ENCODE data around the gene SBNO1. TPM values are rescaled to one million over a fixed set of nuclear protein-coding genes. Genes with fewer than 3 reads are reported as not detected.
"Not testable (repeated sequence)": the region's sequence is repeated elsewhere in the genome, so short reads cannot be mapped to it uniquely, and the experiment has no call there.

The SBNO1 gene
- total RNA-seq, 1 experiment from 2014 or later = 58.6 TPM

- intact Hi-C loops (cut with micrococcal nuclease; ENCODE audit: unreplicated experiment) = no loop called here
- TF ChIP-seq EZH2 (IDR thresholded peaks at IDR 0.05; ENCODE audit: borderline replicate concordance, low read depth, low read length, poor library complexity, severe bottlenecking) = no peak
- no peak for TF ChIP-seq CTCF (conservative IDR thresholded peaks at IDR 0.05; ENCODE audit: low read depth, low read length)
- H3K27ac ChIP-seq (ENCODE audit: low read depth, low read length, poor library complexity, severe bottlenecking) = no peak overlapping the region
- DNase-seq (ENCODE audit: low spot score) = no peak
- no peaks in the 10 kb centered on the region for H3K27me3 ChIP-seq (replicated peaks; ENCODE audit: insufficient read depth, low read depth, low read length, poor library complexity)
- H3K9me3 ChIP-seq (ENCODE audit: low read depth, low read length, poor library complexity, severe bottlenecking) = no peaks in the 10 kb centered on the region
- H3K4me3 ChIP-seq (ENCODE audit: low read depth, low read length, poor library complexity, severe bottlenecking) = no peak overlapping the region
- H3K36me3 ChIP-seq (ENCODE audit: insufficient read depth, low read length, poor library complexity, severe bottlenecking) = no peaks in the 10 kb centered on the region
- POLR2A ChIA-PET (ENCODE audit: low non-redundant PET) = no interaction called here
- peaks cover 2% of the 10 kb centered on the region for H3K4me1 ChIP-seq (ENCODE audit: insufficient read depth, low read length, poor library complexity, severe bottlenecking)
- CTCF ChIA-PET = no interaction called here
- BruUV-seq (replicated peaks) = no TSS peak
These were observed 4.6 kb upstream of the SBNO1 start for GRCh38 chr12:123369229-123369628.

- CTCF ChIA-PET = interaction anchor here (0.6 kb wide), 1 partner anchor 12 kb away, joined by 3 read pairs; no protein-coding TSS in a partner anchor
These were observed 3.8 kb upstream of the SBNO1 start for GRCh38 chr12:123368431-123368830.

GRCh38 chr12:123367511-123367910, 2.9 kb upstream of the SBNO1 start:
- no peak overlapping the region for H3K4me3 ChIP-seq (ENCODE audit: low read depth, low read length, poor library complexity, severe bottlenecking)
- H3K4me1 ChIP-seq (ENCODE audit: insufficient read depth, low read length, poor library complexity, severe bottlenecking) = peaks cover 6% of the 10 kb centered on the region
- no peaks in the 10 kb centered on the region for H3K27me3 ChIP-seq (replicated peaks; ENCODE audit: insufficient read depth, low read depth, low read length, poor library complexity)
- no peaks in the 10 kb centered on the region for H3K36me3 ChIP-seq (ENCODE audit: insufficient read depth, low read length, poor library complexity, severe bottlenecking)
- BruUV-seq (replicated peaks) = no TSS peak
- no peaks in the 10 kb centered on the region for H3K9me3 ChIP-seq (ENCODE audit: low read depth, low read length, poor library complexity, severe bottlenecking)
- ChIA-PET CTCF (interaction anchor here (0.7 kb wide), 1 partner anchor 45 kb away, joined by 3 read pairs; no protein-coding TSS in a partner anchor), POLR2A (ENCODE audit: low non-redundant PET) (no interaction called here)
- TF ChIP-seq EZH2 (IDR thresholded peaks at IDR 0.05; ENCODE audit: borderline replicate concordance, low read depth, low read length, poor library complexity, severe bottlenecking) = no peak
- TF ChIP-seq CTCF (conservative IDR thresholded peaks at IDR 0.05; ENCODE audit: low read depth, low read length) = no peak
- no peak overlapping the region for H3K27ac ChIP-seq (ENCODE audit: low read depth, low read length, poor library complexity, severe bottlenecking)
- no peak for DNase-seq (ENCODE audit: low spot score)
- intact Hi-C loops (cut with micrococcal nuclease; ENCODE audit: unreplicated experiment) = no loop called here

More at GRCh38 chr12:123368431-123368830, 3.8 kb upstream of the SBNO1 start:
- H3K27ac ChIP-seq (ENCODE audit: low read depth, low read length, poor library complexity, severe bottlenecking); DNase-seq (ENCODE audit: low spot score); H3K9me3 ChIP-seq (ENCODE audit: low read depth, low read length, poor library complexity, severe bottlenecking); H3K4me3 ChIP-seq (ENCODE audit: low read depth, low read length, poor library complexity, severe bottlenecking); H3K36me3 ChIP-seq (ENCODE audit: insufficient read depth, low read length, poor library complexity, severe bottlenecking); BruUV-seq (replicated peaks); H3K4me1 ChIP-seq (ENCODE audit: insufficient read depth, low read length, poor library complexity, severe bottlenecking); intact Hi-C loops (cut with micrococcal nuclease; ENCODE audit: unreplicated experiment); POLR2A ChIA-PET (ENCODE audit: low non-redundant PET); H3K27me3 ChIP-seq (replicated peaks; ENCODE audit: insufficient read depth, low read depth, low read length, poor library complexity): not testable (repeated sequence)

All from A673 (cell line).